Vagina (tissue), 2 donors: ENCODE measurements around the gene PIAS1.

ENCODE experiments used
- POLR2A ChIP-seq, 2 donors: fragments of 450-650 bp; IDR thresholded peaks; one replicate each; pipeline ENCODE4 v1.6.1; 2017; ENCODE audit warnings: antibody characterized with exemption in 2 of 2, mild to moderate bottlenecking in 2 of 2, moderate library complexity in 2 of 2
- POLR2AphosphoS5 ChIP-seq, 2 donors: sonication (generic); formaldehyde crosslinking; IDR thresholded peaks; one replicate each; pipeline ENCODE4 v1.9.0; 2017; ENCODE audit warnings: antibody characterized with exemption in 2 of 2, mild to moderate bottlenecking in 2 of 2, low read depth in 1 of 2; ENCODE audit not compliant: insufficient read depth in 1 of 2
- TF ChIP-seq, protein P1 (sequence below), 3 experiments: fragments of 450-650 bp in 2 of 3; fragments of 200-600 bp in 1 of 3; sonication (generic) in 1 of 3; IDR thresholded peaks; one replicate each; pipeline ENCODE4 v1.5.1; 2017 to 2019; ENCODE audit warnings: antibody characterized with exemption in 3 of 3, mild to moderate bottlenecking in 2 of 3, moderate library complexity in 2 of 3

DNA sequence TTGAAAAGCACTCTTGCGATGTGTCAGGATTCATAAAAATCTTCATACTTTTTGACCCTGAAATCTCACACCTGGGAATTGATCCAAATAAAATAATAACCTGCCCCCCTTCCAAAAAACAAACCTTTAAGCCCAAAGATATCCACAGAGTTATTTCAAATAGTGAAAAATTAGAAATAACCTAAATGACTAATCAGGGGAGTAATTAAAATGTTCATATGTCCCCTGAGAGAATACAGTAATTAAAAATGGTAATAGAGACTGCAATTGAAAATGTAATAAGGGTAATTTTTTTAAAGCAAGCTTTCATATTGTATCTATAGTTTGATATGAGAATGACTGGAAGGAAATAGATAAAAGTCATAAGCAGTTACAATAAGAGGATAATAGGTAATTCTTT lies 83.0 kb downstream of the PIAS1 start:
- TF ChIP-seq, protein P1, sequence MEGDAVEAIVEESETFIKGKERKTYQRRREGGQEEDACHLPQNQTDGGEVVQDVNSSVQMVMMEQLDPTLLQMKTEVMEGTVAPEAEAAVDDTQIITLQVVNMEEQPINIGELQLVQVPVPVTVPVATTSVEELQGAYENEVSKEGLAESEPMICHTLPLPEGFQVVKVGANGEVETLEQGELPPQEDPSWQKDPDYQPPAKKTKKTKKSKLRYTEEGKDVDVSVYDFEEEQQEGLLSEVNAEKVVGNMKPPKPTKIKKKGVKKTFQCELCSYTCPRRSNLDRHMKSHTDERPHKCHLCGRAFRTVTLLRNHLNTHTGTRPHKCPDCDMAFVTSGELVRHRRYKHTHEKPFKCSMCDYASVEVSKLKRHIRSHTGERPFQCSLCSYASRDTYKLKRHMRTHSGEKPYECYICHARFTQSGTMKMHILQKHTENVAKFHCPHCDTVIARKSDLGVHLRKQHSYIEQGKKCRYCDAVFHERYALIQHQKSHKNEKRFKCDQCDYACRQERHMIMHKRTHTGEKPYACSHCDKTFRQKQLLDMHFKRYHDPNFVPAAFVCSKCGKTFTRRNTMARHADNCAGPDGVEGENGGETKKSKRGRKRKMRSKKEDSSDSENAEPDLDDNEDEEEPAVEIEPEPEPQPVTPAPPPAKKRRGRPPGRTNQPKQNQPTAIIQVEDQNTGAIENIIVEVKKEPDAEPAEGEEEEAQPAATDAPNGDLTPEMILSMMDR (IDR thresholded peaks at IDR 0.05), result no peak
- TF ChIP-seq POLR2A (IDR thresholded peaks at IDR 0.05) (no peak), POLR2AphosphoS5 (IDR thresholded peaks at IDR 0.05; ENCODE audit: insufficient read depth in 1 of 2, low read depth in 1 of 2) (no peak)
